SK-N-SH (cell line): ENCODE measurements around the gene SULT2B1. TPM values are rescaled to one million over a fixed set of nuclear protein-coding genes. Genes with fewer than 3 reads are reported as not detected.

Source experiments
- CTCF ChIA-PET: fragments of 300-600, 350-600 bp; formaldehyde crosslinking; extraction: SDS; loops from one replicate; lab custom pipeline; 2021; lab: Yijun Ruan, JAX
- POLR2A ChIA-PET: fragments of 350-600 bp; sonication (Branson Sonifier 250); formaldehyde crosslinking; extraction: SDS; loops from one replicate; lab custom pipeline; 2020; ENCODE audit warnings: antibody characterized with exemption, inconsistent platforms; lab: Yijun Ruan, JAX
- DNase-seq: peaks from one replicate; pipeline ENCODE4 v3.0.0; 2012
- H2AFZ ChIP-seq: fragments of 200-600 bp; sonication (generic); 2 replicates; pipeline ENCODE4 v1.8.1; 2016; ENCODE audit warnings: antibody characterized with exemption, mild to moderate bottlenecking, low read depth
- H3F3A ChIP-seq: fragments of 200-600 bp; sonication (generic); replicated peaks from 2 replicates; pipeline ENCODE3; 2016; ENCODE audit warnings: antibody characterized with exemption, mild to moderate bottlenecking; ENCODE audit not compliant: insufficient read depth
- H3K27ac ChIP-seq, 2 experiments: fragments of 200-500 bp in 1 of 2; fragments of 200-600 bp in 1 of 2; sonication (Bioruptor generic) in 1 of 2; sonication (generic), shearing (Covaris generic) in 1 of 2; 2 replicates each; pipeline versions ENCODE4 v1.5.1 to v1.6.1; 2014 to 2016; ENCODE audit warnings: low read depth in 2 of 2, inconsistent platforms in 1 of 2, low read length in 1 of 2, mild to moderate bottlenecking in 1 of 2, mixed read lengths in 1 of 2
- H3K27me3 ChIP-seq: fragments of 200-600 bp; sonication (generic), shearing (Covaris generic); 2 replicates; pipeline ENCODE4 v1.6.1; 2016; ENCODE audit warnings: mixed run types; ENCODE audit not compliant: insufficient read depth
- H3K36me3 ChIP-seq, 2 experiments: fragments of 200-500 bp in 1 of 2; fragments of 200-600 bp in 1 of 2; sonication (Bioruptor generic) in 1 of 2; sonication (generic) in 1 of 2; replicated peaks in 1 of 2; 2 replicates each; pipeline versions ENCODE3 to v1.5.1; 2014 to 2016; ENCODE audit warnings: low read length in 1 of 2, mild to moderate bottlenecking in 1 of 2; ENCODE audit not compliant: insufficient read depth in 2 of 2, control insufficient read depth in 1 of 2
- H3K4me1 ChIP-seq, 2 experiments: fragments of 200-500 bp in 1 of 2; fragments of 200-600 bp in 1 of 2; sonication (Bioruptor generic) in 1 of 2; sonication (generic), shearing (Covaris generic) in 1 of 2; 2 replicates each; pipeline versions ENCODE4 v1.5.1 to v1.6.1; 2014 to 2016; ENCODE audit warnings: low read depth in 1 of 2, low read length in 1 of 2, mixed run types in 1 of 2; ENCODE audit not compliant: insufficient read depth in 2 of 2, control insufficient read depth in 1 of 2
- H3K4me2 ChIP-seq: fragments of 200-600 bp; sonication (generic), shearing (Covaris generic); 2 replicates; pipeline ENCODE4 v1.6.1; 2017; ENCODE audit warnings: mixed run types
- H3K4me3 ChIP-seq, 2 experiments: fragments of 200-500 bp in 1 of 2; fragments of 200-600 bp in 1 of 2; sonication (Bioruptor generic) in 1 of 2; sonication (generic), shearing (Covaris generic) in 1 of 2; 2 replicates each; pipeline versions ENCODE4 v1.5.1 to v1.8.1; 2014 to 2016; ENCODE audit warnings: low read depth in 2 of 2, inconsistent platforms in 1 of 2, low read length in 1 of 2, mild to moderate bottlenecking in 1 of 2, mixed read lengths in 1 of 2, moderate library complexity in 1 of 2
- H3K79me2 ChIP-seq: fragments of 200-600 bp; sonication (generic); 2 replicates; pipeline ENCODE4 v1.8.1; 2017; ENCODE audit warnings: mild to moderate bottlenecking; ENCODE audit not compliant: insufficient read depth
- H3K9ac ChIP-seq: fragments of 200-600 bp; sonication (generic); 2 replicates; pipeline ENCODE4 v1.6.1; 2017; ENCODE audit warnings: mixed run types
- H3K9me2 ChIP-seq: fragments of 200-600 bp; sonication (generic); 2 replicates; pipeline ENCODE4 v1.6.1; 2017; ENCODE audit warnings: mixed run types
- H3K9me3 ChIP-seq: fragments of 200-600 bp; sonication (generic); 2 replicates; pipeline ENCODE4 v1.6.1; 2017; ENCODE audit warnings: mixed run types, mild to moderate bottlenecking, moderate library complexity
- H4K20me1 ChIP-seq: fragments of 200-600 bp; sonication (generic); 2 replicates; pipeline ENCODE4 v1.6.1; 2017; ENCODE audit warnings: mild to moderate bottlenecking, mixed run types; ENCODE audit not compliant: insufficient read depth
- CHD2 ChIP-seq: fragments of 150-350 bp; IDR thresholded peaks from 2 replicates; pipeline ENCODE4 v1.6.1; 2018; ENCODE audit warnings: low read length; ENCODE audit not compliant: partially characterized antibody
- CTCF ChIP-seq: fragments of 200-600 bp; sonication (generic); IDR thresholded peaks from 2 replicates; pipeline ENCODE4 v1.6.1; 2017; ENCODE audit warnings: antibody characterized with exemption, mild to moderate bottlenecking, moderate library complexity
- ELF1 ChIP-seq: IDR thresholded peaks from 2 replicates; pipeline ENCODE4 v1.4.0; 2012
- FOSL2 ChIP-seq: IDR thresholded peaks from 2 replicates; pipeline ENCODE4 v1.4.0; 2012; ENCODE audit warnings: low read depth, mild to moderate bottlenecking, moderate library complexity, borderline replicate concordance
- GATA2 ChIP-seq: sonication (generic); formaldehyde crosslinking; IDR thresholded peaks from 2 replicates; pipeline ENCODE4 v1.5.0; 2020; ENCODE audit warnings: mild to moderate bottlenecking, missing genetic modification reagents
- JUND ChIP-seq: IDR thresholded peaks from 2 replicates; pipeline ENCODE4 v1.4.0; 2012
- MAX ChIP-seq: IDR thresholded peaks from 2 replicates; pipeline ENCODE4 v1.4.0; 2012; ENCODE audit warnings: low read depth
- MEF2A ChIP-seq: IDR thresholded peaks from 2 replicates; pipeline ENCODE4 v1.4.0; 2012; ENCODE audit warnings: low read depth, borderline replicate concordance
- NRF1 ChIP-seq: IDR thresholded peaks from 2 replicates; pipeline ENCODE4 v1.6.1; 2012; ENCODE audit warnings: low read depth, mild to moderate bottlenecking, low read length
- REST ChIP-seq: IDR thresholded peaks from 2 replicates; pipeline ENCODE4 v1.6.1; 2012; ENCODE audit warnings: mild to moderate bottlenecking, low read depth, low read length, moderate library complexity
- RFX5 ChIP-seq: IDR thresholded peaks from 2 replicates; pipeline ENCODE4 v1.6.1; 2012; ENCODE audit warnings: mild to moderate bottlenecking, improper control_type of control experiment, low read length
- SIN3A ChIP-seq: IDR thresholded peaks from 2 replicates; pipeline ENCODE4 v1.6.1; 2012; ENCODE audit warnings: low read depth, mild to moderate bottlenecking, low read length, moderate library complexity, borderline replicate concordance
- TAF1 ChIP-seq: IDR thresholded peaks from 2 replicates; pipeline ENCODE4 v1.6.1; 2012; ENCODE audit warnings: low read depth, mild to moderate bottlenecking, low read length, moderate library complexity, borderline replicate concordance
- TCF12 ChIP-seq: IDR thresholded peaks from 2 replicates; pipeline ENCODE4 v1.4.0; 2012
- TEAD4 ChIP-seq: IDR thresholded peaks from 2 replicates; pipeline ENCODE4 v1.4.0; 2012; ENCODE audit warnings: mild to moderate bottlenecking, borderline replicate concordance; ENCODE audit not compliant: insufficient read depth
- USF1 ChIP-seq: IDR thresholded peaks from 2 replicates; pipeline ENCODE4 v1.4.0; 2012; ENCODE audit warnings: low read depth, borderline replicate concordance
- USF2 ChIP-seq: fragments of 150-350 bp; IDR thresholded peaks from 2 replicates; pipeline ENCODE4 v1.6.1; 2017; ENCODE audit warnings: antibody characterized with exemption, low read length, low read depth, borderline replicate concordance
- YY1 ChIP-seq: IDR thresholded peaks from 2 replicates; pipeline ENCODE4 v1.4.0; 2012; ENCODE audit warnings: low read depth, mild to moderate bottlenecking
- ZBTB33 ChIP-seq: IDR thresholded peaks from 2 replicates; pipeline ENCODE4 v1.4.0; 2012; ENCODE audit warnings: low read depth, borderline replicate concordance
- WGBS: methylation state at CpG from one replicate; pipeline ENCODE4 v1.1.6; 2017; ENCODE audit warnings: low lambda C conversion rate; 5-methylcytosine and 5-hydroxymethylcytosine counted together
- polyA plus RNA-seq, 3 experiments: library from polyadenylated mRNA; depleted of rRNA; stranded (reverse); fragments of >200 nt; gene quantifications; 2 replicates each; pipeline ENCODE4 v1.2.3, GENCODE V29; 2012

The SULT2B1 gene
- polyA plus RNA-seq, 1 of the 3 experiments (the other 2 are of a cell fraction), result 0.92 TPM

- TF ChIP-seq YY1 (no peak), USF2 (no peak), FOSL2 (no peak), TCF12 (no peak), RFX5 (no peak), MAX (no peak)
- TF ChIP-seq, all 33 proteins: peak for 0
These were observed 63.5 kb downstream of the SULT2B1 start (continued) for GRCh38 chr19:48615231-48616040.

- no peak overlapping the region for H2AFZ ChIP-seq
- peaks cover 38% of the 10 kb centered on the region for H3K79me2 ChIP-seq
- 98% methylated on average over 15 of the region's 16 CpGs for whole genome bisulfite sequencing
- TF ChIP-seq TEAD4 (no peak), REST (no peak), CHD2 (no peak), ELF1 (no peak), GATA2 (CRISPR knock-in tag) (no peak), NRF1 (no peak), ZBTB33 (no peak), SIN3A (no peak), USF1 (no peak), MAX (no peak), TAF1 (no peak), CTCF (no peak), JUND (no peak), MEF2A (no peak)
- peaks cover 28 to 33% of the 10 kb centered on the region in 2 experiments for H3K36me3 ChIP-seq
- H3F3A ChIP-seq, result peaks cover 51% of the 10 kb centered on the region
- no peak for DNase-seq
- H3K4me1 ChIP-seq, result peaks cover 11 to 38% of the 10 kb centered on the region in 2 experiments; a peak in 3 of 4 replicates
- H3K27ac ChIP-seq, result peak overlapping the region in 1 of 2 experiments; percentile 19; a peak in 2 of 4 replicates
- H3K27me3 ChIP-seq, result no peaks in the 10 kb centered on the region
- peak overlapping the region; percentile 91; the same call in 1 of the 2 replicates for H3K4me2 ChIP-seq
- ChIA-PET POLR2A (interaction anchor here (1.0 kb wide), 1 partner anchor 10 kb away, joined by 3 read pairs; no protein-coding TSS in a partner anchor), CTCF (interaction anchor here (0.6 to 3.7 kb wide), 4 partner anchors 8 to 918 kb away, joined by 3 to 26 read pairs (median 8); no protein-coding TSS in a partner anchor)
- no peak overlapping the region; the same call in 1 of the 2 replicates for H3K9ac ChIP-seq
- no peaks in the 10 kb centered on the region for H3K9me2 ChIP-seq
- peaks cover 39% of the 10 kb centered on the region for H4K20me1 ChIP-seq
- no peaks in the 10 kb centered on the region for H3K9me3 ChIP-seq
- H3K4me3 ChIP-seq, result no peak overlapping the region
These were observed 64.1 kb downstream of the SULT2B1 start for GRCh38 chr19:48616041-48616436.
